GM23338 (cell line): Measurements from ENCODE around the gene SLC25A39. TPM values are rescaled to one million over a fixed set of nuclear protein-coding genes. Genes with fewer than 3 reads are reported as not detected.

Source experiments
- ATAC-seq: fragments of 200-7000 bp; cut with Tn5 transposase; 3 replicates; pipeline ENCODE4 v1.9.1; 2020
- DNase-seq: peaks from one replicate; pipeline ENCODE4 v3.0.0-alpha.2; 2015; ENCODE audit warnings: low spot score
- H2AFZ ChIP-seq: fragments of 200-600 bp; sonication (generic); 2 replicates; pipeline ENCODE4 v1.8.0; 2016; ENCODE audit warnings: antibody characterized with exemption, mild to moderate bottlenecking, moderate library complexity
- H3F3A ChIP-seq: fragments of 200-600 bp; sonication (generic); replicated peaks from 2 replicates; pipeline ENCODE4 v1.8.0; 2017; ENCODE audit warnings: antibody characterized with exemption, mixed run types, low read depth
- H3K27ac ChIP-seq: fragments of 200-600 bp; sonication (generic); 2 replicates; pipeline ENCODE4 v1.6.1; 2016; ENCODE audit warnings: low read depth
- H3K27me3 ChIP-seq: fragments of 200-600 bp; sonication (generic); 2 replicates; pipeline ENCODE4 v1.8.0; 2016; ENCODE audit warnings: mild to moderate bottlenecking, mixed run types, moderate library complexity; ENCODE audit not compliant: insufficient read depth
- H3K36me3 ChIP-seq: fragments of 200-600 bp; sonication (generic); 2 replicates; pipeline ENCODE4 v1.8.0; 2016; ENCODE audit warnings: mild to moderate bottlenecking; ENCODE audit not compliant: insufficient read depth
- H3K4me1 ChIP-seq: fragments of 200-600 bp; sonication (generic); 2 replicates; pipeline ENCODE4 v1.8.0; 2016; ENCODE audit warnings: mild to moderate bottlenecking, moderate library complexity; ENCODE audit not compliant: insufficient read depth
- H3K4me2 ChIP-seq: fragments of 200-600 bp; sonication (generic); 2 replicates; pipeline ENCODE4 v1.7.1; 2017; ENCODE audit warnings: mixed run types
- H3K4me3 ChIP-seq: fragments of 200-600 bp; sonication (generic); 2 replicates; pipeline ENCODE4 v1.6.1; 2016; ENCODE audit warnings: mixed run types
- H3K79me2 ChIP-seq: fragments of 200-600 bp; sonication (generic); replicated peaks from 2 replicates; pipeline ENCODE4 v1.8.0; 2017; ENCODE audit warnings: mild to moderate bottlenecking; ENCODE audit not compliant: insufficient read depth
- H3K9me2 ChIP-seq: fragments of 200-600 bp; sonication (generic); 2 replicates; pipeline ENCODE4 v1.8.0; 2017; ENCODE audit not compliant: insufficient read depth
- H4K20me1 ChIP-seq: fragments of 200-600 bp; sonication (generic); replicated peaks from 2 replicates; pipeline ENCODE4 v1.8.0; 2017; ENCODE audit warnings: mild to moderate bottlenecking; ENCODE audit not compliant: insufficient read depth
- H3K27ac Mint-ChIP-seq: 2 replicates; pipeline ENCODE4 v1.8.0; 2020; ENCODE audit warnings: inconsistent platforms, mild to moderate bottlenecking, moderate library complexity, mixed read lengths
- H3K27me3 Mint-ChIP-seq: 3 replicates; pipeline ENCODE4 v1.8.0; 2022; ENCODE audit warnings: low read depth, mild to moderate bottlenecking, moderate library complexity, mixed read lengths, inconsistent platforms; ENCODE audit not compliant: insufficient read depth, poor library complexity
- H3K36me3 Mint-ChIP-seq: 3 replicates; pipeline ENCODE4 v1.8.0; 2021; ENCODE audit warnings: low read depth, mild to moderate bottlenecking, inconsistent platforms, moderate library complexity, mixed read lengths
- H3K4me1 Mint-ChIP-seq: 3 replicates; pipeline ENCODE4 v1.8.0; 2020; ENCODE audit warnings: mild to moderate bottlenecking, inconsistent platforms, mixed read lengths
- H3K4me3 Mint-ChIP-seq: 3 replicates; pipeline ENCODE4 v1.8.0; 2021; ENCODE audit warnings: moderate library complexity, mild to moderate bottlenecking, inconsistent platforms, mixed read lengths
- H3K9me3 Mint-ChIP-seq: 3 replicates; pipeline ENCODE4 v1.8.0; 2020; ENCODE audit warnings: moderate library complexity, mild to moderate bottlenecking, inconsistent platforms, mixed read lengths
- CREB1 ChIP-seq: fragments of 250-450 bp; sonication (Bioruptor Pico); IDR thresholded peaks from 2 replicates; pipeline ENCODE4 v1.5.0; 2020; ENCODE audit warnings: low read depth, mild to moderate bottlenecking, moderate library complexity
- CTCF ChIP-seq, 2 experiments: fragments of 200-600 bp in 1 of 2; sonication (generic) in 1 of 2; conservative IDR thresholded peaks; 2 replicates each; pipeline versions ENCODE4 v1.5.1 to v1.6.1; 2016 to 2017; ENCODE audit warnings: antibody characterized with exemption in 2 of 2, low read depth in 2 of 2, mild to moderate bottlenecking in 2 of 2, moderate library complexity in 1 of 2
- ETS1 ChIP-seq: IDR thresholded peaks from 2 replicates; pipeline ENCODE4 v1.6.1; 2016; ENCODE audit warnings: antibody characterized with exemption
- EZH2 ChIP-seq: fragments of 200-600 bp; sonication (generic); IDR thresholded peaks from one replicate; pipeline ENCODE4 v1.8.0; 2017; ENCODE audit warnings: antibody characterized with exemption, mild to moderate bottlenecking, low read depth; ENCODE audit not compliant: unreplicated experiment
- EZH2phosphoT487 ChIP-seq: fragments of 200-600 bp; sonication (generic); IDR thresholded peaks from one replicate; pipeline ENCODE4 v1.8.1; 2018; ENCODE audit warnings: antibody characterized with exemption; ENCODE audit not compliant: unreplicated experiment
- JUNB ChIP-seq: IDR thresholded peaks from one replicate; pipeline ENCODE4 v1.6.1; 2016; ENCODE audit warnings: antibody characterized with exemption; ENCODE audit not compliant: unreplicated experiment
- NANOG ChIP-seq: IDR thresholded peaks from 2 replicates; pipeline ENCODE4 v1.6.1; 2016; ENCODE audit warnings: antibody characterized with exemption, borderline replicate concordance
- POLR2AphosphoS5 ChIP-seq: IDR thresholded peaks from 2 replicates; pipeline ENCODE4 v1.6.1; 2016; ENCODE audit warnings: antibody characterized with exemption, low read depth
- STAT1 ChIP-seq: IDR thresholded peaks from one replicate; pipeline ENCODE4 v1.6.1; 2016; ENCODE audit warnings: antibody characterized with exemption; ENCODE audit not compliant: unreplicated experiment
- ZNF114 ChIP-seq: fragments of 250-450 bp; sonication (Bioruptor Pico); IDR thresholded peaks from 2 replicates; pipeline ENCODE4 v1.5.0; 2020; ENCODE audit warnings: mild to moderate bottlenecking, moderate library complexity
- ZNF331 ChIP-seq: fragments of 250-450 bp; sonication (Bioruptor Pico); IDR thresholded peaks from 2 replicates; pipeline ENCODE4 v1.5.0; 2020; ENCODE audit warnings: low read depth, mild to moderate bottlenecking, moderate library complexity
- ZNF462 ChIP-seq: fragments of 250-450 bp; sonication (Bioruptor Pico); IDR thresholded peaks from 2 replicates; pipeline ENCODE4 v1.5.0; 2020; ENCODE audit warnings: mild to moderate bottlenecking, moderate library complexity
- polyA plus RNA-seq: library from polyadenylated mRNA; unstranded; fragments of >200 nt; fragmentation: Nextera tagmentation; extraction: Ambion mirVana; gene quantifications from 2 replicates; pipeline ENCODE4 v1.2.1, GENCODE V29; 2016
- total RNA-seq: library from RNA; depleted of rRNA; stranded (reverse); fragments of >200 nt; shearing (Covaris generic); gene quantifications from 2 replicates; pipeline ENCODE4 v1.2.3, GENCODE V29; 2014
- TF ChIP-seq, protein P1 (sequence below): IDR thresholded peaks from one replicate; pipeline ENCODE4 v1.6.1; 2018; ENCODE audit warnings: antibody characterized with exemption; ENCODE audit not compliant: unreplicated experiment

Gene SLC25A39
- total and polyA plus RNA-seq, 2 experiments from 2014 or later = 184 to 202 TPM

- H3K9me3 Mint-ChIP-seq = no peaks in the 10 kb centered on the region; the same call in 2 of the 3 replicates
- Histone ChIP-seq H3K27me3 (peaks cover 22% of the 10 kb centered on the region), H4K20me1 (0 out of 2 replicates have a peak, but pooled peaks cover 3% of the 10 kb centered on the region), H3K4me1 (peaks cover 21% of the 10 kb centered on the region; the same call in 1 of the 2 replicates), H3F3A (peaks cover 16% of the 10 kb centered on the region; the same call in 1 of the 2 replicates), H3K27ac (no peak overlapping the region), H2AFZ (no peak overlapping the region), H3K79me2 (no peaks in the 10 kb centered on the region), H3K9me2 (no peaks in the 10 kb centered on the region), H3K36me3 (no peaks in the 10 kb centered on the region), H3K4me2 (peak overlapping the region; percentile 68), H3K4me3 (no peak overlapping the region)
- ATAC-seq (no peak), DNase-seq (no peak)
- peaks cover 38% of the 10 kb centered on the region for H3K27me3 Mint-ChIP-seq
- TF ChIP-seq EZH2phosphoT487 = no peak
- TF ChIP-seq STAT1 = no peak
- no peak for TF ChIP-seq CREB1 (CRISPR knock-in tag)
- TF ChIP-seq POLR2AphosphoS5 = no peak
- TF ChIP-seq ETS1 = no peak
- TF ChIP-seq JUNB = no peak
- TF ChIP-seq EZH2 = no peak
- TF ChIP-seq ZNF462 (CRISPR knock-in tag) = no peak
- no peak for TF ChIP-seq ZNF331 (CRISPR knock-in tag)
- TF ChIP-seq CTCF (conservative IDR thresholded peaks at IDR 0.05; ENCODE audit: low read depth in 2 of 2) = no peak
- no peak for TF ChIP-seq NANOG
- no peak for TF ChIP-seq ZNF114
- TF ChIP-seq, protein P1, sequence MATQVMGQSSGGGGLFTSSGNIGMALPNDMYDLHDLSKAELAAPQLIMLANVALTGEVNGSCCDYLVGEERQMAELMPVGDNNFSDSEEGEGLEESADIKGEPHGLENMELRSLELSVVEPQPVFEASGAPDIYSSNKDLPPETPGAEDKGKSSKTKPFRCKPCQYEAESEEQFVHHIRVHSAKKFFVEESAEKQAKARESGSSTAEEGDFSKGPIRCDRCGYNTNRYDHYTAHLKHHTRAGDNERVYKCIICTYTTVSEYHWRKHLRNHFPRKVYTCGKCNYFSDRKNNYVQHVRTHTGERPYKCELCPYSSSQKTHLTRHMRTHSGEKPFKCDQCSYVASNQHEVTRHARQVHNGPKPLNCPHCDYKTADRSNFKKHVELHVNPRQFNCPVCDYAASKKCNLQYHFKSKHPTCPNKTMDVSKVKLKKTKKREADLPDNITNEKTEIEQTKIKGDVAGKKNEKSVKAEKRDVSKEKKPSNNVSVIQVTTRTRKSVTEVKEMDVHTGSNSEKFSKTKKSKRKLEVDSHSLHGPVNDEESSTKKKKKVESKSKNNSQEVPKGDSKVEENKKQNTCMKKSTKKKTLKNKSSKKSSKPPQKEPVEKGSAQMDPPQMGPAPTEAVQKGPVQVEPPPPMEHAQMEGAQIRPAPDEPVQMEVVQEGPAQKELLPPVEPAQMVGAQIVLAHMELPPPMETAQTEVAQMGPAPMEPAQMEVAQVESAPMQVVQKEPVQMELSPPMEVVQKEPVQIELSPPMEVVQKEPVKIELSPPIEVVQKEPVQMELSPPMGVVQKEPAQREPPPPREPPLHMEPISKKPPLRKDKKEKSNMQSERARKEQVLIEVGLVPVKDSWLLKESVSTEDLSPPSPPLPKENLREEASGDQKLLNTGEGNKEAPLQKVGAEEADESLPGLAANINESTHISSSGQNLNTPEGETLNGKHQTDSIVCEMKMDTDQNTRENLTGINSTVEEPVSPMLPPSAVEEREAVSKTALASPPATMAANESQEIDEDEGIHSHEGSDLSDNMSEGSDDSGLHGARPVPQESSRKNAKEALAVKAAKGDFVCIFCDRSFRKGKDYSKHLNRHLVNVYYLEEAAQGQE = no peak
- no peaks in the 10 kb centered on the region for H3K36me3 Mint-ChIP-seq
- peaks cover 52% of the 10 kb centered on the region for H3K4me1 Mint-ChIP-seq
- H3K27ac Mint-ChIP-seq = no peak overlapping the region
- H3K4me3 Mint-ChIP-seq = peak overlapping the region; percentile 24; the same call in 1 of the 3 replicates
These were observed 13.8 kb downstream of the SLC25A39 start for GRCh38 chr17:44310609-44311376.
